Testis (tissue), 2 donors: Measurements from ENCODE around the gene DLG2.

ENCODE experiments used
- CTCF ChIP-seq, 3 experiments: fragments of 450-650 bp in 2 of 3; fragments of 200-600 bp in 1 of 3; sonication (generic) in 1 of 3; IDR thresholded peaks; one replicate each; pipeline ENCODE4 v1.5.1; 2016 to 2019; ENCODE audit warnings: antibody characterized with exemption in 3 of 3, mild to moderate bottlenecking in 2 of 3, moderate library complexity in 1 of 3
- POLR2A ChIP-seq: fragments of 450-650 bp; IDR thresholded peaks from one replicate; pipeline ENCODE4 v1.6.1; 2017; ENCODE audit warnings: antibody characterized with exemption, mild to moderate bottlenecking, moderate library complexity

- TF ChIP-seq CTCF (IDR thresholded peaks at IDR 0.05) (no peak), POLR2A (no peak)
These were observed 518.0 kb downstream of the DLG2 start for GRCh38 chr11:85109141-85109540.
